HG03196 (cell line): ENCODE results near the gene PIGB.
"Not testable (repeated sequence)": the region's sequence is repeated elsewhere in the genome, so short reads cannot be mapped to it uniquely, and the experiment has no call there.

Experiments used
- ATAC-seq: cut with Tn5 transposase; IDR thresholded peaks from one replicate; pipeline ENCODE4 v1.9.1; 2021; ENCODE audit not compliant: unreplicated experiment

Gene PIGB

GRCh38 chr15:55372701-55373440 is 53.8 kb downstream of the PIGB start:
- no peak for ATAC-seq

- ATAC-seq, result no peak
Measured at GRCh38 chr15:55379095-55379494, 60.1 kb downstream of the PIGB start.

- no peak for ATAC-seq
Measured at GRCh38 chr15:55381595-55381994, 62.6 kb downstream of the PIGB start.

GRCh38 chr15:55383687-55384086 is 64.7 kb downstream of the PIGB start:
- no peak for ATAC-seq

- no peak for ATAC-seq
Measured at GRCh38 chr15:55387027-55387426, 68.0 kb downstream of the PIGB start.

- no peak for ATAC-seq
Measured at GRCh38 chr15:55389264-55389607, 70.2 kb downstream of the PIGB start.

GRCh38 chr15:55394694-55395093 is 75.7 kb downstream of the PIGB start:
- ATAC-seq, result no peak

- no peak for ATAC-seq
Measured at GRCh38 chr15:55398243-55398642, 79.2 kb downstream of the PIGB start.

GRCh38 chr15:55400050-55400449 is 81.0 kb downstream of the PIGB start:
- ATAC-seq, result not testable (repeated sequence)

GRCh38 chr15:55401786-55402246 is 82.8 kb downstream of the PIGB start:
- ATAC-seq, result no peak

GRCh38 chr15:55402707-55403106 is 83.7 kb downstream of the PIGB start:
- ATAC-seq, result peak; percentile 40

- ATAC-seq, result no peak
Measured at GRCh38 chr15:55403531-55403930, 84.5 kb downstream of the PIGB start.
